HG03159 (cell line): ENCODE measurements around the gene APBB1.
A peak's percentile ranks its signal among the peaks of the same experiment; 100 is the strongest.

Experiments
- ATAC-seq: cut with Tn5 transposase; IDR thresholded peaks from one replicate; pipeline ENCODE4 v1.9.1; 2021; ENCODE audit warnings: mild to moderate bottlenecking, moderate library complexity; ENCODE audit not compliant: unreplicated experiment

Gene APBB1

DNA sequence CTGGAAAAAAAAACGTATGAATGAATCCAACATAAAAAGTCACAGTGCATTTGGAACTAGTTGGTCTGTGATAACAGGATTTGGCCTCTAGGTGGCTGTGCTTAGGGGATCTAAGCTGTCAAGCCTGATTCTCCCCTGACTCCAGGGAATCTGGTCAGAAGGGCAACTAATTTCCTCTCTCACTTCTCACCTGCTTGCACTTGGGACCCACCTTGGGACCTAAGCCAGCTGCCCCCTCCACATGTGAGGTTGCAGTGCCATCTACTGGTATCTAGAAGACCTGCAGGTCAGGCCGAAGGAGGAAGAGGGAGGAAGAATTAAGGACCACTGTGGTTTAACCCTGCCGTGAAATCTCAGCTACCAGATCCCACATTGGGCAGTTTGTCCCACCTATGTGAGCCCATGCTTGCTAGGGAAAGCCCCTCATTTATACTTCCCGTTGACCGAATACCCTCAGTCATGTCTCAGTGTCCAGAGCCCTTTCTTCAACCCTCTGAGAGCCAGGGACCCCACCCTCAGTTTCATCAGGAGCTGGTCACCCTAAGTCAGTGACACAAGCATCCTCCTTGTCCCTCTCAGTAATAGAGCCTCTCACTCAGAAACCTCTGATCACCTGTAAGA is 65.4 kb downstream of the APBB1 start:
- peak; percentile 86 for ATAC-seq

DNA sequence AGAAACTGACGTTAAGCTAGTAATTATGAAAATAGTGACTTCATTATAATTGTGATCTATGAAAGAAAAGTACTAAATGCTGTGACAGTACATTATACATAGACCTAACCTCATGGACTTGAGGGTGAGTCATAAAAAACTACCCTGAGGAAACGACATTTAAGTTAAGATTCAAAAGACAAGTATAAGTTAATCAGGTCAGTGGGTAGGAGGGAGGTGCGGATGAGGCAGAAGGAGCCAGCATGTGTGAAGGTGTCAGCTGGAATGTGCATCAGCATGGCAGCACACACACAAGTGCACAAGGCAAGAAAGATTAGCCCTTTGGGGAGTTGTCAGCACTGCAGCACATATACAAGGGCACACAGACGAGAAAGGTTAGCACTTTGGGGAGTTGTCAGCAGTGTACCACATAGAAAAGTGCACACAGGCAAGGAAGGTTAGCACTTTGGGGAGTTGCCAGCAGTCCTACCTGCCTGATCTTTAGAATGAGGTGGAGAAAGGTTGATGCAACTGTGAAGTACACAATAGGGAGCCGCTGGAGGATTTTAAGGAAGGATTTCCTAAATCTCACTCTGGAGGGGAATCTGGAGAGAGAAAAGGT is 67.0 kb downstream of the APBB1 start:
- ATAC-seq, result no peak

DNA sequence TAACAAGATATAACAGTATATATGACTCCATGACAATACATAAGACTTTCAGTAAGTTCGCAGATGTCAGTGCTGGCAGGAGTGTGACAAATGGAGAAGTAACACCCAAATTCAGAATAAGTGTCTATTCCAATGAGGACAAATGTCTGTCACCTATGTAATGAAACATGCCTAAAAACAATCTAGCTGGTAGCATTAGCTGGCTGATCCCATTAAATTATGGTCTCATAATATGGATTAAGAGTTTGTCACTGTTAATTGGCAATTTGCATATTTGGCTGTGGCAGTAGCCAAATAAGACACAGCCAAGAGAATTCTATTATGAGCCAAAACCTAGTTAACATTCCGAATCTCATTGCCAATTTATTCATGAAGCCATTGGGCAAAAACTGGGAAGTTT is 68.4 kb downstream of the APBB1 start:
- no peak for ATAC-seq

DNA sequence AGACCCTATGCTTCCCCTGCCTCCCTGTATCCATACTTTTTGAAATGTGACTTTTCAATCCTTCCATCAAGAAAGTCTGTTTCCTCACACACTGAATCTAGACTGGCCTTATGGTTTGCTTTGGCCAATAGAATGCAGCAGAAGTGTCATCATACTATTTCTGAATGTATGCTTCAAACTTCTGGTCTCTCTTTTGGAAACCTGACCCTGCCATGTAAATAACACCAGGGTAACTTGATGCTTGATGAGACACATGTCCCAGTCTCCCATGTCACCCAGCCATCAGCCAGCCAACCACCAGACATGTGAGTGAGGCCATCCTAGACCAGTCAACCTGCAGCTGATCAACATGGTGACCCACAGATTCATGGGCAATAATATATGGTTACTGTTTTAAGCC is 68.9 kb downstream of the APBB1 start:
- no peak for ATAC-seq

DNA sequence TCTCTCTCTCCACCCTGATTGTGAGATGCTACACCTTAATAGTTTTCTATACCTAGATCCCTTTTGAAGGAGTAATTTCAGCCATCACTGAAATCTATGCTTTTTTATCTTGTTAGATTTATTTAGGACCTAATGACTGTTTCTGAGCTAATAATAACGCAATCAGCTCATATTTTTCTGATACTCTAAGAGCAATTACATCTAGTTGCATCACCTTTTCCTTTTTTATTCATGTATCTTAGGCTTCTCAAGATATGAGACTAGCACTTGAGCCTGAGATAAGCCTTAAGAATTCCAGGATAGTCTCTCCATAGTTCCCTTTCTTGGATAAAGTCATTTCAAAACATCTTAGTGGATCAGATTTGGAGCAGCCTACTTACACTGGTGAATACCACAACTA is 73.5 kb downstream of the APBB1 start:
- ATAC-seq, result no peak
